ENCODE measurements around the gene NF2. TPM values are rescaled to one million over a fixed set of nuclear protein-coding genes. Genes with fewer than 3 reads are reported as not detected.
A peak's percentile ranks its signal among the peaks of the same experiment; 100 is the strongest.

The NF2 gene
- total RNA-seq, 3 donors from 2014 or later (not counting 1 experiment from before 2014, with no cell fraction given): 32.4 to 43.8 (median 39.6) TPM

- DNase-seq (no peak), ATAC-seq (no peak)
- TF ChIP-seq, protein P1, sequence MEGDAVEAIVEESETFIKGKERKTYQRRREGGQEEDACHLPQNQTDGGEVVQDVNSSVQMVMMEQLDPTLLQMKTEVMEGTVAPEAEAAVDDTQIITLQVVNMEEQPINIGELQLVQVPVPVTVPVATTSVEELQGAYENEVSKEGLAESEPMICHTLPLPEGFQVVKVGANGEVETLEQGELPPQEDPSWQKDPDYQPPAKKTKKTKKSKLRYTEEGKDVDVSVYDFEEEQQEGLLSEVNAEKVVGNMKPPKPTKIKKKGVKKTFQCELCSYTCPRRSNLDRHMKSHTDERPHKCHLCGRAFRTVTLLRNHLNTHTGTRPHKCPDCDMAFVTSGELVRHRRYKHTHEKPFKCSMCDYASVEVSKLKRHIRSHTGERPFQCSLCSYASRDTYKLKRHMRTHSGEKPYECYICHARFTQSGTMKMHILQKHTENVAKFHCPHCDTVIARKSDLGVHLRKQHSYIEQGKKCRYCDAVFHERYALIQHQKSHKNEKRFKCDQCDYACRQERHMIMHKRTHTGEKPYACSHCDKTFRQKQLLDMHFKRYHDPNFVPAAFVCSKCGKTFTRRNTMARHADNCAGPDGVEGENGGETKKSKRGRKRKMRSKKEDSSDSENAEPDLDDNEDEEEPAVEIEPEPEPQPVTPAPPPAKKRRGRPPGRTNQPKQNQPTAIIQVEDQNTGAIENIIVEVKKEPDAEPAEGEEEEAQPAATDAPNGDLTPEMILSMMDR (IDR thresholded peaks at IDR 0.05): no peak
- intact Hi-C loops (cut with micrococcal nuclease): no loop called here
- no peaks in the 10 kb centered on the region for H3K27me3 ChIP-seq (ENCODE audit: control insufficient read depth, insufficient read depth, low read length)
- H3K9me3 ChIP-seq (ENCODE audit: control insufficient read depth, insufficient read depth, low read length): no peaks in the 10 kb centered on the region
- Mint-ChIP-seq H3K27me3 (ENCODE audit: low read depth in 2 of 2) (no peaks in the 10 kb centered on the region), H3K4me1 (peaks cover 0 to 4% of the 10 kb centered on the region in 2 donors), H3K9me3 (no peaks in the 10 kb centered on the region), H3K36me3 (no peaks in the 10 kb centered on the region), H3K4me3 (no peak overlapping the region), H3K27ac (no peak overlapping the region)
- WGBS (ENCODE audit: insufficient coverage): 89% methylated on average over 3 of the region's 3 CpGs
- H3K4me3 ChIP-seq (ENCODE audit: low read length): no peak overlapping the region
- H3K4me1 ChIP-seq (ENCODE audit: control insufficient read depth, insufficient read depth, low read length): peaks cover 6% of the 10 kb centered on the region
- H3K27ac ChIP-seq (ENCODE audit: low read length): no peak overlapping the region
- no peaks in the 10 kb centered on the region for H3K36me3 ChIP-seq (ENCODE audit: control insufficient read depth, insufficient read depth, low read length)
These were observed 4.8 kb upstream of the NF2 start for GRCh38 chr22:29598684-29599020.

GRCh38 chr22:29604076-29604360, 585 bp downstream of the NF2 start:
- H3K4me1 Mint-ChIP-seq: peaks cover 23 to 26% of the 10 kb centered on the region in 2 donors
- no peaks in the 10 kb centered on the region for H3K9me3 ChIP-seq (ENCODE audit: control insufficient read depth, insufficient read depth, low read length)
- no peaks in the 10 kb centered on the region for H3K27me3 ChIP-seq (ENCODE audit: control insufficient read depth, insufficient read depth, low read length)
- no peak for ATAC-seq
- H3K36me3 Mint-ChIP-seq: no peaks in the 10 kb centered on the region
- H3K4me1 ChIP-seq (ENCODE audit: control insufficient read depth, insufficient read depth, low read length): peaks cover 16% of the 10 kb centered on the region
- H3K27ac Mint-ChIP-seq: peak overlapping the region; percentile 92 to 94
- no peaks in the 10 kb centered on the region for H3K36me3 ChIP-seq (ENCODE audit: control insufficient read depth, insufficient read depth, low read length)
- H3K9me3 Mint-ChIP-seq: no peaks in the 10 kb centered on the region
- 0% methylated on average over 12 of the region's 12 CpGs for WGBS (ENCODE audit: insufficient coverage)
- no peaks in the 10 kb centered on the region for H3K27me3 Mint-ChIP-seq (ENCODE audit: low read depth in 2 of 2)
- H3K4me3 ChIP-seq (ENCODE audit: low read length): peak overlapping the region; percentile 61
- no peak for DNase-seq
- TF ChIP-seq, protein P1 (IDR thresholded peaks at IDR 0.05): no peak
- H3K4me3 Mint-ChIP-seq: peak overlapping the region; percentile 94
- intact Hi-C loops (cut with micrococcal nuclease): loop anchor here (10.0 kb wide), 1 partner anchor 161 kb away; the partner anchor contains the start of genes UQCR10 and ZMAT5
- H3K27ac ChIP-seq (ENCODE audit: low read length): peak overlapping the region; percentile 89

DNA sequence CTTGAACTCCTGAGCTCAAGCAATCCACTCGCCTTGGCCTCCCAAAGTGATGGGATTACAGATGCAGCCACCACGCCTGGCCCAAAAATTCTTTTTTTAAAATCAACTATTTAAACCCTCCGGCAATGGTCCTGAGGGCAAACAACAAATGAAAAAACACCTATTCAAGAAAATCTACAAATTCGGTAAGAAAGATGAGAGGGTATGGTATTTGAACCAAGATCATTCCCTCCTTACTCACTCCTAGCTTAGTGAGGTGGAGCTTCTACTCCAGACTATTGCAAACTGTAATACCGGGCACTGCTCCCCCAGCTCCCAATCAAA, 2.1 kb downstream of the NF2 start:
- H3K27me3 Mint-ChIP-seq (ENCODE audit: low read depth in 2 of 2): no peaks in the 10 kb centered on the region
- Histone ChIP-seq H3K9me3 (ENCODE audit: control insufficient read depth, insufficient read depth, low read length) (no peaks in the 10 kb centered on the region), H3K4me3 (ENCODE audit: low read length) (no peak overlapping the region), H3K27me3 (ENCODE audit: control insufficient read depth, insufficient read depth, low read length) (no peaks in the 10 kb centered on the region), H3K4me1 (ENCODE audit: control insufficient read depth, insufficient read depth, low read length) (peaks cover 16% of the 10 kb centered on the region), H3K27ac (ENCODE audit: low read length) (no peak overlapping the region), H3K36me3 (ENCODE audit: control insufficient read depth, insufficient read depth, low read length) (no peaks in the 10 kb centered on the region)
- WGBS (ENCODE audit: insufficient coverage): 97% methylated on average over 3 of the region's 5 CpGs
- peak overlapping the region; percentile 28 for H3K4me3 Mint-ChIP-seq
- no peaks in the 10 kb centered on the region for H3K36me3 Mint-ChIP-seq
- peaks cover 29 to 30% of the 10 kb centered on the region in 2 donors for H3K4me1 Mint-ChIP-seq
- TF ChIP-seq, protein P1 (IDR thresholded peaks at IDR 0.05): no peak
- DNase-seq (no peak), ATAC-seq (no peak)
- H3K27ac Mint-ChIP-seq: no peak overlapping the region
- no peaks in the 10 kb centered on the region for H3K9me3 Mint-ChIP-seq
- intact Hi-C loops (cut with micrococcal nuclease): loop anchor here (10.0 kb wide), 1 partner anchor 159 kb away; the partner anchor contains the start of genes UQCR10 and ZMAT5

DNA sequence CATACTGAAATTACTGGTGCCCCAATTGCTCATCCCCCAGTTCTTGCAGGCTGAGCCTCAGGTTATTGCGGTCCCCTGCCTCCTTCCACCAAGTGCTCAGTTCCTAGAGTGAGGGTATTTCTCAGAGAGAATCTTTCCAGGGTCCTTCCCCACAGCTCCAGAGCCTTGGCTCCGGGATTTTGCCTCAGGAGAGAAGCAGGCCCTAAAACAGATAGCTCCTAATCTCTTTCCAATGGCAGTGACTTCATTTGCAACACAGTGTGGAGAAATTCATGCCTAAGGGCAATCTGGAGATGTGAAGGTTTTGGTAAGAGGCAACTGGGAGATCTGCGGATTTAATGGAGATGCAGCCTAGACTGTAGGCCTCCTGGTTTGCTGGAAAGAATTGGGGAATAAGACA, 2.9 kb downstream of the NF2 start:
- Mint-ChIP-seq H3K9me3 (no peaks in the 10 kb centered on the region), H3K27ac (peak overlapping the region in 1 of 2 donors; percentile 17), H3K4me3 (peak overlapping the region; percentile 28), H3K36me3 (no peaks in the 10 kb centered on the region), H3K27me3 (ENCODE audit: low read depth in 2 of 2) (no peaks in the 10 kb centered on the region), H3K4me1 (peaks cover 29 to 30% of the 10 kb centered on the region in 2 donors)
- ATAC-seq (no peak), DNase-seq (no peak)
- Histone ChIP-seq H3K27ac (ENCODE audit: low read length) (no peak overlapping the region), H3K9me3 (ENCODE audit: control insufficient read depth, insufficient read depth, low read length) (no peaks in the 10 kb centered on the region), H3K36me3 (ENCODE audit: control insufficient read depth, insufficient read depth, low read length) (no peaks in the 10 kb centered on the region), H3K27me3 (ENCODE audit: control insufficient read depth, insufficient read depth, low read length) (no peaks in the 10 kb centered on the region), H3K4me3 (ENCODE audit: low read length) (no peak overlapping the region), H3K4me1 (ENCODE audit: control insufficient read depth, insufficient read depth, low read length) (peaks cover 16% of the 10 kb centered on the region)
- TF ChIP-seq, protein P1 (IDR thresholded peaks at IDR 0.05): no peak
- intact Hi-C loops (cut with micrococcal nuclease): loop anchor here (10.0 kb wide), 1 partner anchor 158 kb away; the partner anchor contains the start of genes UQCR10 and ZMAT5
- 100% methylated on average over 2 of the region's 3 CpGs for WGBS (ENCODE audit: insufficient coverage)

Data from natural killer cell (primary cell).